Amygdala (tissue), 56 donors: Measurements from ENCODE around the gene CMTR1.
"Not testable (repeated sequence)": the region's sequence is repeated elsewhere in the genome, so short reads cannot be mapped to it uniquely, and the experiment has no call there.

ENCODE experiments used
- DNase-seq, 56 donors: peaks; one replicate each; lab custom pipeline; 2025; lab: John Stamatoyannopoulos, UW

Gene CMTR1, protein sequence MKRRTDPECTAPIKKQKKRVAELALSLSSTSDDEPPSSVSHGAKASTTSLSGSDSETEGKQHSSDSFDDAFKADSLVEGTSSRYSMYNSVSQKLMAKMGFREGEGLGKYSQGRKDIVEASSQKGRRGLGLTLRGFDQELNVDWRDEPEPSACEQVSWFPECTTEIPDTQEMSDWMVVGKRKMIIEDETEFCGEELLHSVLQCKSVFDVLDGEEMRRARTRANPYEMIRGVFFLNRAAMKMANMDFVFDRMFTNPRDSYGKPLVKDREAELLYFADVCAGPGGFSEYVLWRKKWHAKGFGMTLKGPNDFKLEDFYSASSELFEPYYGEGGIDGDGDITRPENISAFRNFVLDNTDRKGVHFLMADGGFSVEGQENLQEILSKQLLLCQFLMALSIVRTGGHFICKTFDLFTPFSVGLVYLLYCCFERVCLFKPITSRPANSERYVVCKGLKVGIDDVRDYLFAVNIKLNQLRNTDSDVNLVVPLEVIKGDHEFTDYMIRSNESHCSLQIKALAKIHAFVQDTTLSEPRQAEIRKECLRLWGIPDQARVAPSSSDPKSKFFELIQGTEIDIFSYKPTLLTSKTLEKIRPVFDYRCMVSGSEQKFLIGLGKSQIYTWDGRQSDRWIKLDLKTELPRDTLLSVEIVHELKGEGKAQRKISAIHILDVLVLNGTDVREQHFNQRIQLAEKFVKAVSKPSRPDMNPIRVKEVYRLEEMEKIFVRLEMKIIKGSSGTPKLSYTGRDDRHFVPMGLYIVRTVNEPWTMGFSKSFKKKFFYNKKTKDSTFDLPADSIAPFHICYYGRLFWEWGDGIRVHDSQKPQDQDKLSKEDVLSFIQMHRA

DNA sequence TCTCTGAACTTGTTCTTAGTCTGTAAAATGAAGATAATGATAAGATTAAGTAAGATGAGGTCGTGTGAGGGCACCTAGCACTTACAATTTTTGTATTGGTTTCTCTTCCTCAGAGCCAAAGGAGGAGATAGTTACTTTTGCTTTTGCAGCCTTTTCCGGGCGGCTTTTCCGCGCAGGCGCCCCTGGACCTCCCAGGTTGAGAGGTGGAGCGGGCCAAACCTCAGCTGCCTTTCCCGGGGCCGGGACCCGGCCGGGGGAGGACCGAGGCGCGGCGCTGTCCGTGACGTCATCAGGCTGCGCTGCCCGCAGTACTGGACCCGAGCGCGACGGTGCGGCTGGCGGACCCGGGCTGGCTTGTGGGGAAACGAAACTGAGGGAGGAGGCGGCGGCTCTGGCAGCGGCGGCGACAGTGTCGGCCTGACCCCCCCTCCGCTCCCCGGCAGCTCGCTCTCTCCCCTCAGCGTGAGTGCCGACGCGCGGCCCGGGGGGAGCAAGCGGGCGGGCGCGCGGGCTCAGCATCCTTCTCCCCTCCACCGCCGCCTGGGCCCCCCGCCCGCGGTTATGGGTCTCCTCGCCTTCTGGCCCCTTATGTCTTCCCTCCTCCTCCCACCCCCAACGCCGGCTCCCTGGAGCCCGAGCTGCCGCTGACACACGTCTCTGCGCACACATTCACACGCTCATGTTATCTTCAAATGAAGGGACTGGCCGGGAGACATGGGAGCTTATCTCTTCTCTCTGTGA lies at the start of gene CMTR1:
TSS of gene CMTR1 (plus strand) at position 306 of the 741 bp plus-strand sequence. CDS start 2,409 bp downstream, outside the sequence.
- DNase-seq = peak; percentile 31 to 94 (median 84)

DNA sequence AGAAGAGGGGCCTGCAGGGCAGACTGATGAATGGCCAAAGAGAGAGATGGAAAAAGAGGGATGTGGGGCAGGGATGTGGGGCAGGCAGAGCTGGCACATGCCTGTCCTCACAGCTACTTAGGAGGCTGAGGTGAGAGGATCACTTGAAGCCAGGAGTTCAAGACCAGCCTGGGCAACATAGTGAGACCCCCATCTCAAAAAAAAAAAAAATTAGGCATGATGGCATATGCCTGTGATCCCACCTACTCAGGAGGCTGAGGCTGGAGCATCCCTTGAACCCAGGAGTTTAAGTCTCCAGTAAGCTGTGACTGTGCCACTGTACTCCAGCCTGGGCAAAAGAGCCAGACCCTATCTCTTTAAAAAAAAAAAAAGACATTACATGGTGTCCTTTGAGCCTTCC lies 44.4 kb upstream of the CMTR1 start:
- DNase-seq = no peak

DNA sequence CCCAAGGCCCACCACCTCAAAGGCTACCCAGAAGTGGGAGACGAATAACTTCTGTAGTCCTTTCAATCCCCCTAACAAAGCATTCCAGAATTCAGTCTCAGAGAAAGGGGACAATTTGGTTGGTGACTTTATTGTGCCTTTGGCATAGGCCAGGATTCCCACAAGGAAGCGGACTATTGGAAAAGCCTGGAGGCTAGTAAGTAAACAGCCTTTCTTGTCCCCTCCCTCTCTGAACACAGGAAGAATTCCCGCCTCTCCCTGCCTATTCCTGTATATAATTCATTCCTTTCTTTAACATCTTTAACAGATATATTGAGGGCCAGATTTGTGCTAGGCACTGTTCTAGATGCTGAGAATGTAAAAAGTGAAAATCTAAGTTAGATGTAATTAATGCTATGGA lies 43.2 kb upstream of the CMTR1 start:
- no peak for DNase-seq

DNA sequence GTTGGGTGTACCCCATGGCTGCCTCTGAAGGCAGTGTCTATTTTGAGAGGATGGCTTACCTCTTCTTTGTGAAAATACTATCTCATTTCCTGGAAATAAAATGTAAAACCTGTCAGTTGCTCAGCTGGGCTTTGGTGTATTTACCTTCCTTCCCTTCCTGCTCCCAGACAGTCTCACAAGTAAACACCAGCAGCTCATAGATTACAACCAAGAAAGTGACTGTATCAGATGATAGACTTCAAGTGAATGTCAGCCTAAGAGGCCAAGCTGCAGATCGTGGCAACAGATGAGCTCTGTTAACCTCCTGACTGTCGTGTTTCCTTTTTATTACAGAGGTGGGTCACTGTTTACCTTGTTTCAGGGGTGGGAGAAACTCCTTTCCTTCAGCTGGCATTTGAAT lies 41.9 kb upstream of the CMTR1 start:
- DNase-seq = no peak

- no peak for DNase-seq
These were observed 40.2 kb upstream of the CMTR1 start for GRCh38 chr6:37392821-37393220.

GRCh38 chr6:37393381-37393929 lies 39.6 kb upstream of the CMTR1 start:
- no peak for DNase-seq

DNA sequence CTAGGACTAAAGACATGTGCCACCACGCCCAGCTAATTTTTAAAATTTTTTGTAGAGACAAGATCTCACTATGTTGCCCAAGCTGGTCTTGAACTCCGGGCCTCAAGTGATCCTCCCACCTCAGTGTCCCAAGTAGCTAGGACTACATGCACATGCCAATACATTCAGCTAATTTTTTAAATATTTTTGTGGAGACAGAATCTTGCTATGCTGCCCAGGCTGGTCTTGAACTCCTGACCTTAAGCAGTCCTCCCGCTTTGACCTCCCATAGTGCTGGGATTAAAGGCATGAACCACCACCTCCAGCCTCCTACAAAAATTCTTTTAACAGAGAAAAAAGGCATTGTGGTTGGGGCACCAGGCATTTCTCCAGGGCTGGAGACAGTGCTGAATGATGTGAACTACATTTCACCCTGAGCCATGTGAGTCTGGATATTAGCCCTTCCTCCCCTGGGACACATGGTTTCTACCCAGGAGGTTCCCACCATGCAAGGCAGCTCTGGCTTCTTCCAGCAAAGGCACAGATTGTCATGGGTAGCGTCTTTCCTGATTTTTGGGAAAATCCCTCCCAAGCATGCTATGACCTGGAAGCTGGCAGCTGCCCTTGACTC lies 36.3 kb upstream of the CMTR1 start:
- DNase-seq = no peak

DNA sequence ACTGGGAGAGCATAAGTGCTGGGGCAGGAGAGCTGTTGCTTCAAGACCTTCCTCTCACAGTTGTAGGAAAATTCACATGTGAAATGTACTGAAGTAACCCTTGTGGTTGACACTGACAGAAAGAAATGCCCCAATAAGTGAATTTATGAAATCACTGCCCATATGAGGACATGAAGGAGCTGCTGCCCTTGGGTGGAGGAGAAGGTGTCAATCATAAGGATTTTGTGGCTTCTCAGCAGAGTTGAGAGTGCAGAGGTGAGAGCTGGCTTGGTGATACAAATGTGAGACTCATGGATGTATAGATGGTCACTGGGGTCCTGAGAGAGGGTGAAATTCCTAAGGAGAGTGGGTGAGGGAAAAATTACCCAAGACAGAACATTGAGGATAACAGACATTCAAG lies 33.9 kb upstream of the CMTR1 start:
- DNase-seq = no peak

- no peak for DNase-seq
These were observed 33.1 kb upstream of the CMTR1 start for GRCh38 chr6:37399795-37400490.

GRCh38 chr6:37401658-37402057 lies 31.4 kb upstream of the CMTR1 start:
- DNase-seq = not testable (repeated sequence)

- DNase-seq = no peak
These were observed 26.2 kb upstream of the CMTR1 start for GRCh38 chr6:37406726-37407341.

DNA sequence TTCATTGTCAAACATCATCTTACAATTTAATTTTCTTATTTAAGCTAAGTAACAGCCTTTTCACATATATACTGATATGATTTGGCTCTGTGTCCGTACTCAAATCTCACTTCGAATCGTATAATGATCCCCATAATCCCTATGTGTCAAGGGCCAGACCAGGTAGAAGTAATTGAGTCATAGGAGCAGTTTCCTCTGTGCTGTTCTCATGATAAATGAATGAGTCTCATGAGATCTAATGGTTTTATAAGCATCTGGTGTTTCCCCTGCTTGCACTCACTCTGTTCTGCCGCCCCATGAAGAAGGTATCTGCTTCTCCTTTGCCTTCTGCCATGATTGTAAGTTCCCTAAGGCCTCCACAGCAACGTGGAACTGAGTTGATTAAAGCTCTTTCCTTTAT lies 25.1 kb upstream of the CMTR1 start:
- DNase-seq = no peak

GRCh38 chr6:37409501-37409900 lies 23.5 kb upstream of the CMTR1 start:
- DNase-seq = no peak

GRCh38 chr6:37417393-37417792 lies 15.6 kb upstream of the CMTR1 start:
- DNase-seq = no peak

- no peak for DNase-seq
These were observed 14.3 kb upstream of the CMTR1 start for GRCh38 chr6:37418722-37419121.

DNA sequence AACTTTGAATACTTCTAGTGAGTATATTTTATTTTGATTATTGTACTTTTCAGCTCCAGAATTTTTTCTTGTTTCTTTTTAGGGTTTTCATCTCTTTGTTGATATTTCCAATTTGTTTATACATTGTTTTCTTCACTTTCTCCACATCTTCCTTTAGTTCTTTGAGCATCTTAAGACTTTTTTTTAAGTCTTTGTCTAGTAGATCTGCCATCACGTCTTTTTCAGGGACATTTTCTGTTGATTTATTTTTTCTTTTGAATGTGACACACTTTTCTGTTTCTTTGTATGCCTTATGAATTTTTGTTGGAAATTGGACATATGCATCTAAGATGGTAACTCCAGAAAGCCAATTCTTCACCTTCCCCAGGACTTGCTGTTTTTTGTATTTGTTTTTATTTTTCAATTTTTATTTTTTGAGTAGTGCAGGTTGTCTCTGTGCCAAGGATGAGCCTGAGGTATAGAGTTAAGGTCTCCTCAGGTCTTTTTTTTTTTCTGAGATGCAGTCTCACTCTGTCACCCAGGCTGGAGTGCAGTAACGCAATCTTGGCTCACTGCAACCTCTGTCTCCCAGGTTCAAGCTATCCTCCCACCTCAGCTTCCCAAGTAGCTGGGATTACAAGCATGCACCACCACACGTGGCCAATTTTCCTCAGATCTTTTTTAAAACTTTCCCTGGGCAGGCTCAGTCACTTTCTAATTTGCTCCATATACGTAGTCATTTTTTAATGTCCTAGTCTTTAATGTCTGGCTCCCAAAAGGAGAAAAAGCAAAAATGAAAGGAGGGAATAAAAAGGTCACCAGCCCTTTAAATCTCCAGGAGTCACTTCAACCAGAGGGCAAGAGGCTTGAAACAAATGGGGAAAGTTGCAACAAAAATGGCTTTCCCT lies 6.7 kb upstream of the CMTR1 start:
- no peak for DNase-seq

- DNase-seq = no peak
These were observed 6.0 kb upstream of the CMTR1 start for GRCh38 chr6:37426945-37427510.

GRCh38 chr6:37429352-37429750 lies 3.7 kb upstream of the CMTR1 start:
- DNase-seq = no peak
